ENCODE results near the gene CDC42SE2.

GRCh38 chr5:131225282-131225974 lies 38.4 kb upstream of the CDC42SE2 start:
- TF ChIP-seq, protein P1, sequence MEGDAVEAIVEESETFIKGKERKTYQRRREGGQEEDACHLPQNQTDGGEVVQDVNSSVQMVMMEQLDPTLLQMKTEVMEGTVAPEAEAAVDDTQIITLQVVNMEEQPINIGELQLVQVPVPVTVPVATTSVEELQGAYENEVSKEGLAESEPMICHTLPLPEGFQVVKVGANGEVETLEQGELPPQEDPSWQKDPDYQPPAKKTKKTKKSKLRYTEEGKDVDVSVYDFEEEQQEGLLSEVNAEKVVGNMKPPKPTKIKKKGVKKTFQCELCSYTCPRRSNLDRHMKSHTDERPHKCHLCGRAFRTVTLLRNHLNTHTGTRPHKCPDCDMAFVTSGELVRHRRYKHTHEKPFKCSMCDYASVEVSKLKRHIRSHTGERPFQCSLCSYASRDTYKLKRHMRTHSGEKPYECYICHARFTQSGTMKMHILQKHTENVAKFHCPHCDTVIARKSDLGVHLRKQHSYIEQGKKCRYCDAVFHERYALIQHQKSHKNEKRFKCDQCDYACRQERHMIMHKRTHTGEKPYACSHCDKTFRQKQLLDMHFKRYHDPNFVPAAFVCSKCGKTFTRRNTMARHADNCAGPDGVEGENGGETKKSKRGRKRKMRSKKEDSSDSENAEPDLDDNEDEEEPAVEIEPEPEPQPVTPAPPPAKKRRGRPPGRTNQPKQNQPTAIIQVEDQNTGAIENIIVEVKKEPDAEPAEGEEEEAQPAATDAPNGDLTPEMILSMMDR (IDR thresholded peaks at IDR 0.05; ENCODE audit: low read depth, low read length) = no peak
- TF ChIP-seq EZH2phosphoT487 (IDR thresholded peaks at IDR 0.05; ENCODE audit: low read depth) = no peak
